NCI-H2029 treated with DMSO at 0.1 percent for 48 hours (cell line): ENCODE results near the gene ZNF730.
A peak's percentile ranks its signal among the peaks of the same experiment; 100 is the strongest.
"Not testable (repeated sequence)": the region's sequence is repeated elsewhere in the genome, so short reads cannot be mapped to it uniquely, and the experiment has no call there.

Experiments used
- DNase-seq: peaks from one replicate; lab custom pipeline; 2025; lab: John Stamatoyannopoulos, UW

The ZNF730 gene

DNA sequence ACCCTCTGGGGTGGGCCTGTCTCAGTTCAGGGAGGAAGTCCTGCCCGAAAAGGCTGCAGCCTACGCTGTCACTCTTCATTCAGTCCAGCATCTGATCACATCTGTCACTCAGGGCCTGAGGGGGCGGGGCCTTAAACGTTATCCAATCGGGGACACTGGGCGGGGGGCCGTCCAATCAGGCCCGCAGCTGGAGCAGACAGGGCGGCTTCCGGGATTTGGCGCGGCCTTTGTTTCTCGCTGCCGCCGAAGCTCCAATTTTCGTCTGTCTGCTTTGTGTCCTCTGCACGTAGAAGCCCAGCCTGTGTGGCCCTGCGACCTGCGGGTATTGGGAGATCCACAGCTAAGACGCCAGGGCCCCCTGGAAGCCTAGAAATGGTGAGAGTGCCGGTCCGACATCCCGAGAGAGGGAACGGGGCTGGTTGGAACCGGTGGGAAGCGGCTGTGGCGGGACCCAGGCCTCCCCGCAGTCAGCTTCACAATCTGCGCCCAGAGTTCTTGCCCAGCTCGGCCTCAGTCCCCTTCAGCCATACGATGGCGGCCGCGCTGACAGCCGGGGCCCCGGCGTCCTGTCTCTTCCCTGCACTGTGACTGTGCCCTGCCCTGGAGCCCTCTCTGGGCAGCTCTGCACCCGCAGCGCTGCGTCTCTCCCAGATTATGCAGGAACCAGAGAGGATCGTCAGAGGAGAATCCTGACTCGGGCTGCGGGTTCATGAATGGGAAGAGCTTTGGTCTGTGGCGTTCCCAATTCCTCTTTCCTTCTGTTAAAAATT is at the start of gene ZNF730:
ZNF730 (plus strand) TSS at position 224 of the 770 bp plus-strand sequence; CDS start at position 373, 149 bp downstream.
- peak; percentile 10 for DNase-seq

DNA sequence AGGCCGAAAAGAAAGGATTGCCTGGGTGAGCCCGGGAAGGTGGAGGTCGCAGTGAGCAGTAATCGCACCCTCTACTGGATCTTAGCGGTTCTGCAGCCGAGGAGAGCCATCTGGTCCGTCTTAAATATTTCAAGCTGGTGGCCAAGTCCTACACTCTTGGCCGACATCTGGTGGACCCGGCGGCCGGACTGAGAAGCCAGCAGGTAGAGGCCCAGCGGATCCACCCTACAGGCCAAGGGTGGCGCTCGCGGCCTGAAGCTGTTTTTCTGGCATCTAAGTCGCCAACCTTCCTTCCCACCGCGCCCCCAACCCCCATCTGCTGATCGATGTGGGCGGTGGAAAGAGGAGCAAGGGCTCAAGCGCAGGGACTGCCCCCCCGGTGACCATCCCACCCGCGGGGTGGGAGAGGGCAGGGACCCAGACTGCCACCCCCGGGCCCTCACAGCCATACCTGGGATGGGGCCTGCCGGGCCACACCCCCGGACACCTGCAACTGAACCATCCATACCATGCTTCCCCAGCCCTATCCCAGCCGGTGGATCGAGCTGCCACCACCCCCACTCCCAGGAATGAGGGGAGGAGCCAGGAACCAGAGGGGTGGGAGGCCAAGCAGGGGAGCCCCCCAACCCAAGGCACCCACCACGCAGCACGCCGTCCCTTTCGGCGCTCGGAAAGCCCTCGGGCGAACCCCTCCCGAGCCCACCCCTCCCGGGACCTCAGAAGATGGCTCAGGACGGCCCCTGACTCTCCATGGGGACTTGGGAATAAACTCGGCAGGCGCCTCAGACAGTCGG is 46.3 kb upstream of the ZNF730 start:
- peak; percentile 26 for DNase-seq

DNA sequence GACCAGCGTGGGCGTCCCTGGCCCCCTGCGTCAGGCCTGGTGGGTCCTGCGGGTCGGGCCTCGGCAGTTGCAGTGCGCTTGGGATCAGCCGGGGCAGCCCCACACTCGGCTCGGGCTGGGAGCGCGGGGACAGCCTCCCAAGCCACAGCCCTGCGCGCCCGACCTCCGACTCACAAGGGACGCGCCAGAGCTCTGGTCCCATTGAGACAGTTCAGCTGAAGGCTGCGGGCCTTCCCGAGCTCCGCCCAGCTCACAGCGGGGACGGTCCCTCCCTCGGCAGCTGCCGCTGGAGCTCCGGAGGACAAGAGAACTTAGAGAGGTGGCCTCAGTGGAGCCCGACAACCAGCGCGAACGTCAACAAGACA is 45.7 kb upstream of the ZNF730 start:
- no peak for DNase-seq

DNA sequence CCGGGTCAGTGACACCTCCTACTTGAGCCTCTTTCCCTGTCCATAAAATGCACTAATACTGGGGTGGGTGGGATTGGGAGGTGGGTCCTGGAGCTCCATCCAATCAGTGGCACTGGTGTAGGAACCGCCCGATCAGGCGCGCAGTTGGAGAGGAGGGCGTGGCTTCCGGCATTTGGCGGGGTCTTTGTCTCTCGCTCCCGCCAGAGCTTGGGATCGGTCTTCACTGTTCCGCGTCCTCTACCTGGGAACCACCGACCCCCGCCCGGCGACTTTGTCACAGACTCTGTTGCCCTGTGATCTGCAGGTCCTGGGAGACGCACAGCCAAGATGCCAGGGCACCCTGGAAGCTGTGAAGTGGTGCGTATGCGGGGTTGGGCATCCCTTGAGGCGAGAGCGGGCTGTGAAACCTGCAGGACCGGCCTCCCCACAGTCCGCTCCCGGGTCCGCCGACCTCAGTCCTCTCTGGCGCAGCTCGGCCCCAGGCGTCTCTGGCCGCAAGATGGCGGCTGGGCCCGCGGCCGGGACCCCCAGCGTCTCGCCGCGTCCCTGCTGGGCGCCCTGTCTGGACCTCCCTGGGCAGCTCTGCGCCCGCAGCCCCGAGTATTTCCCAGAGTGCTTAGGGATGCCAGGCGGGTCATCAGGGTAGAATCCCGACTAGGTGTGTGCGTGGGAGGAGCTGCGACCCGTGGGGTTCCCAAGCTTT is 41.6 kb upstream of the ZNF730 start:
- peak; percentile 77 for DNase-seq

DNA sequence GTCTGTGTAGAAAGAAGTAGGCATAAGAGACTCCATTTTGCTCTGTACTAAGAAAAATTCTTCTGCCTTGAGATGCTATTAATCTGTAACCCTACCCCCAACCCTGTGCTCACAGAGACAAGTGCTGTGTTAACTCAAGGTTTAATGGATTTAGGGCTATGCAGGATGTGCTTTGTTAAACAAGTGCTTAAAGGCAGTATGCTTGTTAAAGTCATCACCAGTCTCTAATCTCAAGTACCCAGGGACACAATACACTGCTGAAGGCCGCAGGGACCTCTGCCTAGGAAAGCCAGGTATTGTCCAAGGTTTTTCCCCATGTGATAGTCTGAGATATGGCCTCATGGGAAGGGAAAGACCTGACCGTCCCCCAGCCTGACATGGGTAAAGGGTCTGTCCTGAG is 39.0 kb upstream of the ZNF730 start:
- not testable (repeated sequence) for DNase-seq

DNA sequence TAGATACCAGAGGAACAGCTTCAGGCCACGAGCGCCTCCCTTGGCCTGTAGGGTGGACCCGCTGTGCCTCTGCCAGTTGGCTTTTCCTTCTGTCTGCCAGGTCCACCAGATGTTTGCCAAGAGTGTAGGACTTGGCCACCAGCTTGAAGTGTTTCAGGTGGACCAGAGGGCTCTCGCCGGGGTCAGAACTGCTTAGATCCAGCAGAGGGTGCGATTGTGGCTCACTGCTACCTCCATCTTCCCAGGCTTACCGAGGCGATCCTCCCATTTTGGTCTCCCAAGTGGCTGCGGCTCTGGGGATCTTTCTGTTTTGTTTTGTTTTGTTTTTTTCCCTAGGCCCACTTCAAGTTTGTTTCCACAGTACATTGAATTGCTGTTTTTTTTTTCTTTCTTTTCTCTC is 23.0 kb upstream of the ZNF730 start:
- no peak for DNase-seq

DNA sequence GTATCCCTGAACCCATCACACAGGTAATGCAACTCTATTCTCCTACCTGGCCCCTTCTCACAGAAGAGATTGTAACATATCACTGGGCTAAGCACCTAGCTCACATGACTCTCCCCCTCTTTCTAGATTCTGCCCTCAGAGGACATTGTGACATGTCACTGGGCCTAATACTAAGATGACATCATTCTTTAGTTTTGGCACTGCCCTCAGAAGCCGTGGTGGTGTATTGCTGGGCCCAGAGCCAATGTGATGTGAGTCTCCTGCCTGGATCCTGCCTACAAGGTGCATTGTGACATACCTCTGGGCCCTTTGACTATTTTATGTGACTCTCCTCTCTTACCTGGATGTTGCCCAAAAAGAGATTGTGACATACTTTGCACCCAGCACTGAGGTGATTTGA is 21.4 kb upstream of the ZNF730 start:
- DNase-seq = peak; percentile 8

DNA sequence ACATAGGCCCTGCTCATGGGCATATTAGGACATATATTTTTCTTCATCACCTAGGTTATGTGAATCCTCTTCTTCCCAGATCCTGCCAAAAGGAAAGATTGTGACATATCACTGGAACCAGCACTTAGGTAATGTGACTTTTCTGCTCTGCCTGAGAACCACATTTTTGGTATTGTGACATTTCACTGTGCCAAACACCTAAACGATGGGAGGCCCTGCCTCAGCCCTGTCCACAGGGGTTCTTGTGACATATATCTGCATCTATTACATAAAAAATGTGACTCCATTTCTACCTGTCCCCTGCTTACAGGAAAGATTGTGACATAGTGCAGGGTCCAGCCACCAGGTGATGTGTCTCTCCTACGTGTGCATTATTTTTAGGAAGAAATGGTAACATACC is 18.5 kb upstream of the ZNF730 start:
- no peak for DNase-seq

DNA sequence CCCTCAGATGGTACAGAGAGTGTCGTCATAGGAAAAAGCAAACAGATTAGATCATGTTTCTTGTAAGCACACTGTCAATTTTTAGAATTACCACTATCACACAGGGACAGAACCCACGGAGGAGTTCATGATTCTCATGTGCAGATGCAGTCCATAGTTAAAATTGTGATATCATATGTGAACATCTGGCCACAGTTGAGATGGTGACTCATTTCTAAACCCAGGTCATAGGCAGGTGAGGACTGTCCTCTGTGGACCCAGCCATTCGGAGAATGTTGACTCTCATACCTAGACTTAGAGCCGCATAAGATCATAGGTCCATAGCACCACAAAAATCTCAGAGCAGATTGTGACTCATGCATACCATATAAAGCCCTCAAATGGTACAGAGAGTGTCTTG is 17.8 kb upstream of the ZNF730 start:
- DNase-seq = no peak

DNA sequence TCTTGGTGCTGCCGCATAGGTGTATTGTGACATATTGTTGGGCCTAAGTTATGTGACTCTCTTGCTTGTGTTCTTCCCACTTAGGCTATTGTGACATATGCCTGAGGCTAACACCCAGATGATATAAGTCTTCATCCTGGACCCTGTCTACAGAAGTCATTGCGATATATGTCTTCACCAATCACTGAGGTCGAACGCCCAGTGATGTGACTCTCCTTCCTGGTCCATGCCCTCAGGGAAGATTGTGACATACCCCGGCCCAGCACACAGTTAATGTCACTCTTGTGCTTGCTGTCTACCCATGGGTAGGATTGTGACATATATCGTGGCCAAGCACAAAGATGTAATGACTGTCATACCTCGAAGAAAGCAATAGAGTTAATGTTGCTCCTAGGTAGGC is 16.9 kb upstream of the ZNF730 start:
- no peak for DNase-seq

DNA sequence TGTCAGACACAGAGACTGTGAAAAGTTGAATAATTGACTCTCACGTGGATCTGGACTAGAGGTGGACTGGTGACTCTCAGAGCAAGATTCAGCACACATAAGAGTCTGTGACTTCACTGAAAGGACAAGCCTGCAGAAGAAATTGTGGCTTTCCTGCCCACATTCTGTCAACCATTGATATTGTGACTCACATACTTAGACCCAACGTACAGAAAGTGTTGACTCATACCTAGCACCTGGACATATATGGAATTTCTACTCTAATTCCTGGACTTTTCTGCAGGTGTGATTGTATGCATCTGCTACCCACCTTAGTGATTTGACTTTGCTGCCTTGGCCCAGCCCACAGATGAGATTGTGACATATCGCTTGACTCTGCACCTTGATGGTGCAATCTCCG is 15.6 kb upstream of the ZNF730 start:
- DNase-seq = no peak

DNA sequence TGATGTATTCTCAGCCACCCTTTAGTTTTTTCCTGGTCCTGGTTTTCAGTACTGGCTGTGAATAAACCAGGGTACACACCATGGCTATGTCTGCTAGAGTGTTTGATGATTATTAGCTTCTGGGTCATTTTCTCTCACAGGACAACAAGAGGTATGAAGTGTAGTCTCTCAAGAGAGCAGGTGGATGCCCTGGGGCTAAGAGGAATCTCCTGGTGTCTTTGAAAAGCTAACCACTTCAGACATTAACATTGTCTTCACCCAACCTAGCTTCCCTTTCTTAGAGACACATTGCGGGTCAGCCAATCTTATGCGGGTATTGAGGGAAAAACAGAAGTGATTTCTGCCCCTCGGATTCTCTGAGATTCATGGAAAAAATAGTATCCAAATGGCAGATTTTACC is 1.6 kb downstream of the ZNF730 start:
- no peak for DNase-seq

DNA sequence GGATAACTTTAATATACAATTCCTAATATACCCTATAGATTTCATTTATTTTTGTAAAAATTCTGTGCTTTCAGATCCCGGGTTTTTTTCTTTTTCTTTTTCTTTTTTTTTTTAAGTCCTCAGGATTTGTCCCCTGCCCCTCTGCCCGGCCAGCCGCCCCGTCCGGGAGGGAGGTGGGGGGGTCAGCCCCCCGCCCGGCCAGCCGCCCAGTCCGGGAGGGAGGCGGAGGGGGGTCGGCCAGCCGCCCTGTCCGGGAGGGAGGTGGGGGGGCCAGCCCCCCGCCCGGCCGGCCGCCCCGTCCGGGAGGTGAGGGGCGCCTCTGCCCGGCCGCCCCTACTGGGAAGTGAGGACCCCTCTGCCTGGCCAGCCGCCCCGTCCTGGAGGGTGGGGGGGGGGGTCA is 17.4 kb downstream of the ZNF730 start:
- DNase-seq = not testable (repeated sequence)

DNA sequence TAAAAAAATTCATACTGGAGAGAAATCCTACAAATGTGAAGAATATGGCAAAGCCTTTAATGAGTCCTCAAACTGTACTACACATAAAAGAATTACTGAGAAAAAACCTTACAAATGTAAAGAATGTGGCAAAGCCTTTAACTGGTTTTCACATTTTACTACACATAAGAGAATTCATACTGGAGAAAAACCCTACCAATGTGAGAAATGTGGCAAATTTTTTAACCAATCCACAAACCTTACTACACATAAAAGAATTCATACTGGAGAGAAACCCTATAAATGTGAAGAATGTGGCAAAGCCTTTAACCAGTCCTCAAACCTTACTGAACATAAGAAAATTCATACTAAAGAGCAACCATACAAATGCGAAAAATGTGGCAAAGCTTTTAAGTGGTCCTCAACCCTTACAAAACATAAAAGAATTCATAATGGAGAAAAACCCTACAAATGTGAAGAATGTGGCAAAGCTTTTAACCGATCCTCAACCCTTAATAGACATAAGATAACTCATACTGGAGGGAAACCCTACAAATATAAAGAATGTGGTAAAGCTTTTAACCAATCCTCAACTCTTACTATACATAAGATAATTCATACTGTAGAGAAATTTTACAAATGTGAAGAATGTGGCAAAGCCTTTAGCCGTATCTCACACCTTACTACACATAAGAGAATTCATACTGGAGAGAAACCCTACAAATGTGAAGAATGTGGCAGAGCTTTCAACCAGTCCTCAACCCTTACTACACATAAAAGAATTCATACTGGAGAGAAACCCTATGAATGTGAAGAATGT is 29.0 kb downstream of the ZNF730 start:
- no peak for DNase-seq

DNA sequence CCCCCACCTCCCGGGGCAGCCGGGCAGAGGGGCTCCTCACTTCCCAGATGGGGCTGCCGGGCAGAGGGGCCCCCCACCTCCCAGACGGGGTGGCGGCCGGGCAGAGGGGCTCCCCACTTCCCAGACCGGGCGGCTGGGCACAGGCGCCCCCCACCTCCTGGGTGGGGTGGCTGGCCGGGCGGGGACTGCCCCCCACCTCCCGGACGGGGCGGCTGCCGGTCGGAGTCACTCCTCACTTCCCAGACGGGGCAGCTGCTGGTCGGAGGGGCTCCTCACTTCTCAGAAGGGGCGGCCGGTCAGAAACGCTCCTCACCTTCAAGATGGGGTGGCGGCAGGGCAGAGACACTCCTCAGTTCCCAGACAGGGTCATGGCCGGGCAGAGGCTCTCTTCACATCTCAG is 43.9 kb downstream of the ZNF730 start:
- no peak for DNase-seq

DNA sequence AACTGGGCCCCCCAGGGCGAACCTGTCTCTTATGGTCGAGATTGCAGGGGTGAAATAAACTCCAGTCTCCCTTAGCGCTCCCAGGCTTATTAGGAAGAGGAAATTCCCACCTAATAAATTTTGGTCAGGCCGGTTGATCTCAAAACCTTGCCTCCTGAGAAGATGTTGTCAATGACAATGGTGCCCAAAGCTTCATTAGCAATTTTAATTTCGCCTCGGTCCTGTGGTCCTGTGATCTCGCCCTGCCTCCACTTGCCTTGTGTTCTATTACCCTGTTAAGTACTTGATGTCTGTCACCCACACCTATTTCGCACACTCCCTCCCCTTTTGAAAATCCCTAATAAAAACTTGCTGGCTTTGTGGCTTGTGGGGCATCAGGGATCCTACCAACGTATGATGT is 51.5 kb downstream of the ZNF730 start:
- not testable (repeated sequence) for DNase-seq

DNA sequence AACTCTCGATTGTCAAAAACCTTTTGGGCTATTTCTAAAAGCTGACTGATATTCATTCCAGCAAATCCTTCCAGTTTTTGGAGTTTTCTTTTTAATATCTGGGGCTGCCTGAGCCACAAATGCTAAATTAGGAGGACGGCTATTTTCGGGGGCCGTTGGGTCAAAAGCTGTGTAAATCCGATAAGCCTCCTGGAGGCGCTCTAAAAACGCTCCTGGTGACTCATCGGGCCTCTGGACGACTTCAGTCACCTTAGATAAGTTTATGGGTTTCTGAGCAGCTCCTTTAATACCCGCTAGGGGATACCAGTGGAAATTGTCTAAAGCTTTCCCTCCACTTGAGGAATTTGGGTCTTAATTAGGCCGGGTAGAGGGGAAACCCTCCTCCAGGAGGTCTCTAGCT is 66.4 kb downstream of the ZNF730 start:
- DNase-seq = no peak

DNA sequence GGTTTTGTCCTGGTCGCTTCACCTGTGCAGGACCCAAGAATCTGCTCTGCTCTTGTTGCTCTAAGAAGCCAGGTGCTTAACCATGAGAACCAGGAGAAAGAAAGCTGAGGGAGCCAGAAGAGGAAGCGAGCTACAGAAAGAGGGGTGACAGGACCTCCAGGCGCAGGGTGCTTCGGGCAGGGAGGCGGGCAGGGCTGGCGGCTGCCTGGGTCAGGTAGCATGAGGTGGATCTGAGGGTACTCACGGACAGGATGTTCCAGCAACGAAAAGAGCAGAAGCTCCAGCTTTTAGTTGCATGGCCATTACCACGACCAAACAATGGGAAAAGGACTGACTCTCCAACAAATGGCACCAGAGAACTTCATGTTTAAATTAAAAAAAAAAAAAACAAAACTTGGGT is 73.5 kb downstream of the ZNF730 start:
- no peak for DNase-seq
